H9 (cell line): ENCODE measurements around the gene KANSL1. TPM values are rescaled to one million over a fixed set of nuclear protein-coding genes. Genes with fewer than 3 reads are reported as not detected.

Experiments
- DNase-seq: peaks from one replicate; pipeline ENCODE4 v3.0.0-alpha.2; 2017
- H2AFZ ChIP-seq: one replicate; pipeline ENCODE4 v1.6.1; 2013; ENCODE audit warnings: mild to moderate bottlenecking, low read length, control low read depth, moderate library complexity
- H2AK5ac ChIP-seq: 2 replicates; pipeline ENCODE4 v1.6.1; 2013; ENCODE audit warnings: low read length, control low read depth, mixed read lengths; ENCODE audit not compliant: insufficient read length
- H2BK120ac ChIP-seq: one replicate; pipeline ENCODE4 v1.6.1; 2013; ENCODE audit warnings: low read depth, mild to moderate bottlenecking, low read length, control low read depth, inconsistent platforms; ENCODE audit not compliant: poor library complexity, severe bottlenecking
- H2BK12ac ChIP-seq: 2 replicates; pipeline ENCODE4 v1.6.1; 2013; ENCODE audit warnings: low read length, control low read depth, mixed read lengths, low read depth; ENCODE audit not compliant: insufficient read length
- H2BK15ac ChIP-seq: 2 replicates; pipeline ENCODE4 v1.6.1; 2013; ENCODE audit warnings: low read depth, low read length, control low read depth
- H2BK20ac ChIP-seq: one replicate; pipeline ENCODE4 v1.6.1; 2013; ENCODE audit warnings: low read depth, mild to moderate bottlenecking, low read length, control low read depth, inconsistent platforms; ENCODE audit not compliant: poor library complexity, severe bottlenecking
- H2BK5ac ChIP-seq: 2 replicates; pipeline ENCODE4 v1.6.1; 2013; ENCODE audit warnings: low read length, control low read depth, mixed read lengths; ENCODE audit not compliant: insufficient read length
- H3K14ac ChIP-seq: 2 replicates; pipeline ENCODE4 v1.6.1; 2013; ENCODE audit warnings: low read length, control low read depth; ENCODE audit not compliant: insufficient read depth
- H3K18ac ChIP-seq: 2 replicates; pipeline ENCODE4 v1.6.1; 2013; ENCODE audit warnings: low read depth, mild to moderate bottlenecking, mixed read lengths, low read length, control low read depth; ENCODE audit not compliant: insufficient read length
- H3K23ac ChIP-seq: 2 replicates; pipeline ENCODE4 v1.6.1; 2013; ENCODE audit warnings: low read length, control low read depth, mixed read lengths, low read depth; ENCODE audit not compliant: insufficient read length
- H3K23me2 ChIP-seq: 2 replicates; pipeline ENCODE4 v1.6.1; 2013; ENCODE audit warnings: low read depth, mild to moderate bottlenecking, mixed read lengths, low read length, control low read depth; ENCODE audit not compliant: insufficient read length, poor library complexity, severe bottlenecking
- H3K27ac ChIP-seq: 2 replicates; pipeline ENCODE4 v1.5.1; 2013; ENCODE audit warnings: low read length, control low read depth, mixed read lengths, low read depth; ENCODE audit not compliant: insufficient read length
- H3K27me3 ChIP-seq: 2 replicates; pipeline ENCODE4 v1.6.1; 2013; ENCODE audit warnings: low read length, control low read depth, inconsistent platforms; ENCODE audit not compliant: insufficient read depth
- H3K4ac ChIP-seq: 2 replicates; pipeline ENCODE4 v1.6.1; 2013; ENCODE audit warnings: low read depth, mild to moderate bottlenecking, control low read depth, inconsistent platforms, low read length, moderate library complexity
- H3K4me1 ChIP-seq: 2 replicates; pipeline ENCODE4 v1.6.1; 2013; ENCODE audit warnings: low read length, control low read depth, inconsistent platforms; ENCODE audit not compliant: insufficient read depth
- H3K4me2 ChIP-seq: 2 replicates; pipeline ENCODE4 v1.6.1; 2013; ENCODE audit warnings: low read length, control low read depth, mixed read lengths; ENCODE audit not compliant: insufficient read length, insufficient read depth
- H3K56ac ChIP-seq: 2 replicates; pipeline ENCODE4 v1.6.1; 2013; ENCODE audit warnings: low read depth, mild to moderate bottlenecking, mixed read lengths, low read length, control low read depth; ENCODE audit not compliant: insufficient read length
- H3K79me1 ChIP-seq: 2 replicates; pipeline ENCODE4 v1.6.1; 2013; ENCODE audit warnings: low read depth, mild to moderate bottlenecking, moderate library complexity, low read length, control low read depth, inconsistent platforms; ENCODE audit not compliant: insufficient read depth, poor library complexity, severe bottlenecking
- H3K79me2 ChIP-seq: 2 replicates; pipeline ENCODE4 v1.6.1; 2013; ENCODE audit warnings: low read length, control low read depth, inconsistent platforms; ENCODE audit not compliant: insufficient read depth
- H3K9ac ChIP-seq: 2 replicates; pipeline ENCODE4 v1.6.1; 2013; ENCODE audit warnings: low read length, control low read depth, mixed read lengths; ENCODE audit not compliant: insufficient read length; ENCODE audit errors: extremely low read depth
- H3K9me3 ChIP-seq: one replicate; pipeline ENCODE4 v1.6.1; 2013; ENCODE audit warnings: low read depth, low read length, inconsistent platforms; ENCODE audit not compliant: control insufficient read depth
- H3T11ph ChIP-seq: one replicate; pipeline ENCODE4 v1.6.1; 2013; ENCODE audit warnings: mild to moderate bottlenecking, low read length, control low read depth, inconsistent platforms
- H4K20me1 ChIP-seq: one replicate; pipeline ENCODE4 v1.6.1; 2013; ENCODE audit not compliant: control insufficient read depth, insufficient read length, insufficient read depth
- H4K5ac ChIP-seq: 2 replicates; pipeline ENCODE4 v1.6.1; 2013; ENCODE audit warnings: low read depth, mild to moderate bottlenecking, mixed read lengths, low read length, control low read depth; ENCODE audit not compliant: insufficient read length
- H4K8ac ChIP-seq: replicated peaks from 2 replicates; pipeline ENCODE4 v1.6.1; 2013; ENCODE audit warnings: low read length, control low read depth, mixed read lengths, low read depth; ENCODE audit not compliant: insufficient read length
- H4K91ac ChIP-seq: 2 replicates; pipeline ENCODE4 v1.6.1; 2013; ENCODE audit warnings: low read depth, mild to moderate bottlenecking, moderate library complexity, mixed read lengths, low read length, control low read depth; ENCODE audit not compliant: insufficient read length
- H3K27ac Mint-ChIP-seq, 3 experiments: 2 replicates in 2 of 3; 3 replicates in 1 of 3; pipeline ENCODE4 v1.8.0; 2020 to 2021; ENCODE audit warnings: mixed read lengths in 3 of 3, mild to moderate bottlenecking in 1 of 3, moderate library complexity in 1 of 3
- H3K27me3 Mint-ChIP-seq: 2 replicates; pipeline ENCODE4 v1.8.0; 2021; ENCODE audit warnings: low read depth, mild to moderate bottlenecking, moderate library complexity, mixed read lengths
- H3K36me3 Mint-ChIP-seq, 3 experiments: 2 replicates in 2 of 3; 3 replicates in 1 of 3; pipeline ENCODE4 v1.8.0; 2020 to 2021; ENCODE audit warnings: low read depth in 3 of 3, mixed read lengths in 3 of 3; ENCODE audit not compliant: insufficient read depth in 1 of 3
- H3K4me1 Mint-ChIP-seq, 2 experiments: 2 replicates each; pipeline ENCODE4 v1.8.0; 2020; ENCODE audit warnings: mixed read lengths in 2 of 2
- H3K4me3 Mint-ChIP-seq, 2 experiments: 2 replicates in 1 of 2; 3 replicates in 1 of 2; pipeline ENCODE4 v1.8.0; 2020 to 2021; ENCODE audit warnings: mild to moderate bottlenecking in 2 of 2, mixed read lengths in 2 of 2, moderate library complexity in 1 of 2
- H3K9me3 Mint-ChIP-seq, 2 experiments: 2 replicates in 1 of 2; 3 replicates in 1 of 2; pipeline ENCODE4 v1.8.0; 2020; ENCODE audit warnings: mild to moderate bottlenecking in 2 of 2, mixed read lengths in 2 of 2, moderate library complexity in 1 of 2
- CTCF ChIP-seq: fragments of 200-600 bp; sonication (generic); conservative IDR thresholded peaks from 3 replicates; pipeline ENCODE4 v1.8.0; 2021; ENCODE audit warnings: antibody characterized with exemption, mild to moderate bottlenecking
- WGBS: extraction: QIAGEN DNeasy Blood & Tissue Kit; methylation state at CpG from one replicate; pipeline ENCODE4 v1.1.7; 2013; ENCODE audit warnings: missing lambda C conversion rate, low lambda C conversion rate, mixed read lengths; ENCODE audit not compliant: insufficient read length; ENCODE audit errors: extremely low coverage; 5-methylcytosine and 5-hydroxymethylcytosine counted together
- total RNA-seq: library from RNA; stranded (reverse); gene quantifications from 2 replicates; pipeline ENCODE4 v1.2.1, GENCODE V29; 2021

The KANSL1 gene
- total RNA-seq, 1 experiment from 2014 or later = 114 TPM

- H3T11ph ChIP-seq = no peak overlapping the region
Measured at GRCh38 chr17:46036491-46036890, 156.7 kb downstream of the KANSL1 start.

More at GRCh38 chr17:46036491-46036890, 156.7 kb downstream of the KANSL1 start:
- Histone ChIP-seq H3K4ac (no peak overlapping the region), H3K79me2 (no peaks in the 10 kb centered on the region), H3K9ac (no peak overlapping the region), H2BK15ac (no peak overlapping the region), H4K5ac (no peak overlapping the region), H3K27ac (no peak overlapping the region), H4K8ac (no peak overlapping the region), H3K14ac (no peak overlapping the region), H3K23ac (no peak overlapping the region), H2BK20ac (no peak overlapping the region), H4K91ac (no peak overlapping the region), H2AFZ (no peak overlapping the region), H3K4me1 (no peaks in the 10 kb centered on the region), H3K56ac (no peak overlapping the region), H4K20me1 (no peaks in the 10 kb centered on the region), H2BK120ac (no peak overlapping the region), H2BK12ac (no peak overlapping the region), H3K9me3 (no peaks in the 10 kb centered on the region), H3K23me2 (no peaks in the 10 kb centered on the region), H3K4me2 (no peak overlapping the region), H2BK5ac (no peak overlapping the region), H3K27me3 (no peaks in the 10 kb centered on the region), H2AK5ac (no peak overlapping the region), H3K18ac (no peak overlapping the region), H3K79me1 (no peaks in the 10 kb centered on the region)
- Mint-ChIP-seq H3K27ac (no peak overlapping the region), H3K36me3 (peaks cover 47 to 95% (median 94%) of the 10 kb centered on the region in 3 experiments), H3K4me3 (no peak overlapping the region), H3K9me3 (no peaks in the 10 kb centered on the region), H3K4me1 (no peaks in the 10 kb centered on the region), H3K27me3 (peaks cover 2% of the 10 kb centered on the region; the same call in 1 of the 2 replicates)
- WGBS = no CpG with 5 or more reads among the region's 6 CpGs
- no peak for DNase-seq
- no peak for TF ChIP-seq CTCF
